HG03095 (cell line): Measurements from ENCODE around the gene OCEL1.

Experiments
- ATAC-seq: cut with Tn5 transposase; IDR thresholded peaks from one replicate; pipeline ENCODE4 v1.9.1; 2021; ENCODE audit warnings: moderate library complexity; ENCODE audit not compliant: unreplicated experiment

OCEL1 gene

DNA sequence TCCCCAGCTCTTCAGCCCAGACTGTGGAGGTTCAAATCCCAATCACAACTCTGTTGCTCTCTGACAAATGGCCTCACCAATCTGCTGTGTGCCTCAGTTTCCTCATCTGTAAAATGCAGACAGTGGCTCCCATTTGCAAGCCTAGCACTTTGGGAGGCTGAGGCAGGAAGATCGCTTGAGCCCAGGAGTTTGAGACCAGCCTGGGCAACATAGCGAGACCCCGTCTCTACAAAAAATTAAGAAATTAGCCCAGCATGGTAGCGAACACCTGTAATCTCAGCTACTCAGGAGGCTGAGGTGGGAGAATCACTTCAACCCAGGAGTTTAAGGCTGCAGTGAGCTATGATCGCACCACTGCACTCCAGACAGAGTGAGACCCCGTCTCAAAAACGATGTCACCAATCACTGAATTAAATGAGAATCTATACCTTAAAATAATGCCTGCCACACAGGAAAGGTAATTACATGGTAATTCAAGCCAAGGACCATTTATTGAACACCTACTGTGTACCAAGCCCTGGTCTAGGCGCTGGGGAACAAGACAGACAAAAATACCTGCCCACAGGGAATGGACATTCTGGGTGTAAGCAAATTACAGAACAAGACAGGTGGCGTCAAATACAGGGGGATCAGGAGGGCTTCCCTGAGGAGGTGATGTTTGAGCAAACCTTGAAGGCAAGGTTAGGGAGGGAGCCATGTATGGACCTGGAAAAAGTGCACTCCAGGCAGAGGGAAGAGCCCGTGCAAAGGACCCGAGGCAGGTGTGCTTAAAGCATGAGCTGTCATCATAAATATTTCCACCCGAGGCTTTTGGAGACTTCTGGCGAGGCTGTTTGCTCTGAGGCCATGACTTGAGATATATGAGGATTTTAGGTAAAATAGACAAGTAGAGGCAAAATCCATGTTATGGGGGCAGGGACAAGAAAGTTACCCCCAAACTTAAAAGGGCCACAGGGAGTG is 12.0 kb downstream of the OCEL1 start:
- ATAC-seq = no peak

GRCh38 chr19:17240062-17240752 is 14.2 kb downstream of the OCEL1 start:
- ATAC-seq = no peak

DNA sequence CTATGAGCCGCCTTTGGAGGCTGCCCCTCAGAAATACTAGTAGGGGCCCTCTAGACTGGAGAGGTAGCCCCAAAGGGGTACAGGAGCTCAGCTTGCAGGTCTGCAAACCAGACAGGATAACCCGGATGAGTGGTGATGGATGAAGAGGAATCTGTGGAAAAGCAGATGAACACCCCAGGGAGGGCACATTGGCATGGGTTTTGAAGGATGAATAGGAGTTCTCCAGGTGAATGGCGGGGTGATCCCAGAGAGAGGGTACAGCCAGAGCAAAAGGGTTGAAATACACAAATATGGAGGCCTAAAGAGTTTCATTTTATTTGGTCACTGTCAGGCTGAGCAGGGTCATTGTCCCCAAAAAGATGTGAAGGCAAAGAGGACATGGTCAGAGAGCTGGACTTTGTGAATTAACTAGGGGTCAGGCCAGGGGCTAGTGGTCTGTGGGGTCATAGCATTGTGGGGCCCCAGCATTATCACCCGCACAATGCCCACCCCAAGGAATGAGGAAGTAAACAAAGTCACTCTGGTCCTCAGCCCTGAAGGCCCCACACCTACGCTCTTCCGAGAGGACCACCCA is 14.9 kb downstream of the OCEL1 start:
- no peak for ATAC-seq

DNA sequence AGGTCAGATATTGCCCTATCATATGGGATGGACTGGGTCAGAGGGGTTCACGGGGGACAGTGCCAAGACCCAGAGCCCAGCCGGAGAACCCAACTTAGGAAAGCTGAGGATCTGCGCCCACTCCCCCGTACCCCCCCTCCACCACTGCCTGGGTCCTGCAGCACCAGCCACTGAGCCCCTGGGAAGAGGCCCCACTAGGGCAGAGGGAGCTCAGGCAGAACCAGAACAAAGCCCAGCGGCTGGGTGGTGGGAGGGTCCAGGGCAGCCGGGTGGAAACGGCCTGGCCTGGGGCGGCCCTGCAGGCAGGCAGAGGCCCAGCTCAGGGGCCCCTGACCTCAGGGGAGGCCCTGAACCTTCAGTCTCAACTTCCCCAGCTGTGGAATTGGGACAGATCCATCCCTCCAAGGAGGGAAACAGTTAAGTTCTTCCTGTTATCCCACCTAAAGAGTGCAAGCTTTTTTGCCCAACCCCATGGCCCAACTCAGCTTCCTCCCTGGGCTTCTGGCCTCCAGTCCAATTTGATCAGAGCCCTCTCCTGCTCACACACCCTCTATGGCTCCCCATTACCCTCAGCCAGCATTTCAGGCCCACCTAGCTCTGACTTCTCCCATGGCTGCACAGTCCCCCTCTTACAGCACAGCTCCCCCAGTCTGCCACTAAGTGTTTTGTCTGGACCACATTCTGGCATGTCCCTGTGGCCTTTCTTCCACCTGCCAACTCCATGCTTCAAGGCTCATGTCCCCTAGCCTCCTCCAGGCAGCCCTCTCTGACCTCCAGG is 16.6 kb downstream of the OCEL1 start:
- no peak for ATAC-seq

GRCh38 chr19:17243211-17243829 is 17.3 kb downstream of the OCEL1 start:
- no peak for ATAC-seq

- ATAC-seq = no peak
Observed at GRCh38 chr19:17243830-17244617, 18.0 kb downstream of the OCEL1 start.

DNA sequence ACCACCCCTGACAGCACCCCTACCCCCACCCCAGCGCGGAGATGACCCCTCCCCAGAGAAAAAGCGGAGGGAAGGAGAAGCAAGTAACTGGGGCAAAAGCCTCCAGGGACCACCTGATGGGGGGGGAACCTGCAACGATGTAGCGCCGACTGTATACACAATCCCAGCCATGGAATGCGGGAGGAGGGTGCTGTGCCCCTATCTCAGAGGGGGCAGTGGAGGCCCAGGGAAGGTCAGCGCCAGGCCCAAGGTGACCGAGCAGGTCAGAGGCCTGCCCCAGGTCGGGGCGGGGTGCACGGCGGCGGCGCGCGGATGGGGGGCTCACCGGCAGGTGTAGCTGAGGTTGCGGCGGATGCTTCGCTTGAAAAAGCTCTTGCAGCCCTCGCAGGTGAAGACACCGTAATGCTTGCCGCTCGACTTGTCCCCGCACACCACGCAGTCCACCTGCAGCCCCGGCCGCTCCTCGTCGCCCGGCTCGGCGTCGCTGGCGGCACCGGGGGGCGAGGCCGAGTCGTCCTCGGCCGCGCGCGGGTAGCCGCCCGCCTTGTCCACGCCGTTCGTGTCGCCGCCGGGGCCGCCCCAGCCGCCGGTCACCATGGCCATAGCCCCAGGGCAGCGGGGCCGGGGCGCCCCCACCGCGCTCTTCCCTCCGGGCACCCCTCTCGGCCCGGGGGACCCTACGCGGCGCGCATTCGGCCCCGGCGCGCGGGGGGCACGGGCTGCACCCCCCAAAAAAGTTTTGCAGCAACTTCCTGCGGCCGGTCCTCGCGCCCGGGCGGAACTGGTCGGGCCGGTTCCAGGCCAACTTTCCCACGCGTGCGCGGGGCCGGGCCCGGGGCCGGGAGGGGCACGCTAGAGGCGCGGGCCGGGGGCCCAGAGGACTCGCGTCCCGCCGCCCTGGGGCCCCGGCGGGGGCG is 18.9 kb downstream of the OCEL1 start:
- no peak for ATAC-seq

- ATAC-seq = no peak
Observed at GRCh38 chr19:17245535-17245984, 19.5 kb downstream of the OCEL1 start, which contains the start of gene NR2F6. Gene NR2F6, minus strand, starts transcription at chr19:17245919. Its CDS starts 699 bp downstream, at chr19:17245220.

- no peak for ATAC-seq
Observed at GRCh38 chr19:17246681-17247425, 20.8 kb downstream of the OCEL1 start.

GRCh38 chr19:17248011-17248776 is 22.2 kb downstream of the OCEL1 start:
- ATAC-seq = no peak

- ATAC-seq = no peak
Observed at GRCh38 chr19:17249887-17250548, 24.0 kb downstream of the OCEL1 start.

DNA sequence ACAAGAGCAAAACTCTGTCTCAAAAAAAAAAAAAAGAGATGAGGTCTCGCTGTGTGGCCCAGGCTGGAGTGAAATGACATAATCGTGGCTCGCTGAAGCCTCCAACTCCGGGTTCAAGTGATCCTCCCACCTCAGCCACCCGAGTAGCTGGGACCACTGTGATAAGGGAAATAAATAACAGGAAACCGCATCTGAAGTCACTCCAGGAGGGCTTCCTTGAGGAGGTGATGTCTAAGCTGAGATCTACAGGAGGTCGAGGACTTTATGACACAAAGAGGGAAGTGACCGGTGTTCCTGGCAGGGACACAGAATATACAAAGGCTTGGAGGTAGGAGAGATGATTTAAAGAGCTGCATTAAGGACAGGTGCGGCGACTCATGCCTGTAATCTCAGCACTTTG is 28.6 kb downstream of the OCEL1 start:
- no peak for ATAC-seq

GRCh38 chr19:17255150-17255621 is 29.2 kb downstream of the OCEL1 start:
- no peak for ATAC-seq

GRCh38 chr19:17256130-17256529 is 30.1 kb downstream of the OCEL1 start:
- no peak for ATAC-seq

GRCh38 chr19:17259118-17259780 is 33.2 kb downstream of the OCEL1 start:
- no peak for ATAC-seq

DNA sequence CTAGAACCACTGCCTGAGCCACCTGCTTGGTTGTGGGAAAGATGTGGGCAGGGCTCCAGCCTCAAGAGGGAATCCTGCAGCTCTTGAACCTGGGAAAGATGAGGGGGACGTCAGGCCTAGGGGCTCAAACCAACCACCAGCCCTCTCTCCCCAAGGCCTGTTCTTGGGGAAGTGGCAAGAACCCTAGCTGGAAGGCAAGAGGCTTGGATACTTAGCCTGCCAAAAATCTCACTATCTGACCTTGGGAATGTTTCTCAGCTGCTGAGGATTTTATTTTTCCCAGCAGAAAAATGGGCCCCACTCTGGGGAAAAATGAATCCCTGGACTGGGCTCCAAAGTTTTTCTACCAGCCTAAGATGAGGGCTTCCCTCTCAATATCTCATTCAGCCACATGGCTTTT is 33.9 kb downstream of the OCEL1 start:
- no peak for ATAC-seq
